K562 (cell line): ENCODE data around the gene RSRP1. TPM values are rescaled to one million over a fixed set of nuclear protein-coding genes. Genes with fewer than 3 reads are reported as not detected.
A peak's percentile ranks its signal among the peaks of the same experiment; 100 is the strongest.

Experiments
- BCL6 ChIP-seq: fragments of 250-450 bp; sonication (Bioruptor Pico); IDR thresholded peaks from 2 replicates; pipeline ENCODE4 v1.4.0; 2020
- CGGBP1 ChIP-seq: fragments of 250-450 bp; sonication (Bioruptor Pico); IDR thresholded peaks from 2 replicates; pipeline ENCODE4 v1.9.0; 2021; ENCODE audit warnings: mild to moderate bottlenecking
- CREBBP ChIP-seq: IDR thresholded peaks from one replicate; pipeline ENCODE4 v1.6.1; 2012; ENCODE audit warnings: low read depth, mild to moderate bottlenecking, control low read depth, inconsistent platforms, low read length
- CREM ChIP-seq: IDR thresholded peaks from 2 replicates; pipeline ENCODE4 v1.6.1; 2014; ENCODE audit warnings: antibody characterized with exemption, low read depth
- ESRRA ChIP-seq: fragments of 450-650 bp; IDR thresholded peaks from 2 replicates; pipeline ENCODE4 v1.6.1; 2014; ENCODE audit warnings: low read depth, mild to moderate bottlenecking, moderate library complexity, borderline replicate concordance
- HEY1 ChIP-seq: fragments of 250-450 bp; sonication (Bioruptor Pico); IDR thresholded peaks from 2 replicates; pipeline ENCODE4 v1.5.0; 2020; ENCODE audit warnings: mild to moderate bottlenecking, moderate library complexity, borderline replicate concordance
- HLTF ChIP-seq: fragments of 450-650 bp; IDR thresholded peaks from 2 replicates; pipeline ENCODE4 v1.6.1; 2016
- HNRNPK ChIP-seq: fragments of 200-400 bp; formaldehyde crosslinking; IDR thresholded peaks from one replicate; pipeline ENCODE4 v1.6.1; 2018; ENCODE audit warnings: mild to moderate bottlenecking, low read depth, low read length; ENCODE audit not compliant: poor library complexity, severe bottlenecking
- KHSRP ChIP-seq: fragments of 450-650 bp; IDR thresholded peaks from 2 replicates; pipeline ENCODE4 v1.6.1; 2017
- MED1 ChIP-seq: sonication (generic); formaldehyde crosslinking; IDR thresholded peaks from 2 replicates; pipeline ENCODE4 v1.8.1; 2023; ENCODE audit warnings: missing genetic modification reagents, borderline replicate concordance
- MLX ChIP-seq, 2 experiments: fragments of 450-650 bp in 1 of 2; sonication (generic) in 1 of 2; formaldehyde crosslinking; conservative IDR thresholded peaks; 2 replicates each; pipeline versions ENCODE4 v1.4.0 to v1.8.1; 2020 to 2022; ENCODE audit warnings: mild to moderate bottlenecking in 1 of 2, missing genetic modification reagents in 1 of 2
- MTA1 ChIP-seq: fragments of 450-650 bp; IDR thresholded peaks from 2 replicates; pipeline ENCODE4 v1.6.1; 2017; ENCODE audit warnings: borderline replicate concordance
- PCBP2 ChIP-seq: fragments of 200-400 bp; formaldehyde crosslinking; IDR thresholded peaks from 2 replicates; pipeline ENCODE4 v1.6.1; 2018; ENCODE audit warnings: low read length, low read depth, mild to moderate bottlenecking, moderate library complexity; ENCODE audit not compliant: poor library complexity, severe bottlenecking
- POLR3G ChIP-seq: IDR thresholded peaks from 2 replicates; pipeline ENCODE4 v1.6.1; 2011; ENCODE audit not compliant: insufficient read length, insufficient replicate concordance; ENCODE audit errors: extremely low read depth
- RFX7 ChIP-seq: fragments of 250-450 bp; sonication (Bioruptor Pico); IDR thresholded peaks from 2 replicates; pipeline ENCODE4 v1.5.1; 2021; ENCODE audit warnings: mild to moderate bottlenecking
- SREBF2 ChIP-seq: sonication (generic); formaldehyde crosslinking; IDR thresholded peaks from 2 replicates; pipeline ENCODE4 v1.4.0; 2020; ENCODE audit warnings: mild to moderate bottlenecking, missing genetic modification reagents
- SRSF1 ChIP-seq: fragments of 200-400 bp; formaldehyde crosslinking; IDR thresholded peaks from 2 replicates; pipeline ENCODE4 v1.6.1; 2017; ENCODE audit warnings: mild to moderate bottlenecking, low read depth, low read length, moderate library complexity
- TAF9B ChIP-seq: fragments of 450-650 bp; IDR thresholded peaks from 2 replicates; pipeline ENCODE4 v1.6.1; 2018; ENCODE audit warnings: mild to moderate bottlenecking; ENCODE audit not compliant: partially characterized antibody
- TCFL5 ChIP-seq: fragments of 250-450 bp; sonication (Bioruptor Pico); conservative IDR thresholded peaks from 2 replicates; pipeline ENCODE4 v1.6.1; 2021; ENCODE audit warnings: mild to moderate bottlenecking, moderate library complexity, matching md5 sums
- TRIM24 ChIP-seq, 2 experiments: fragments of 450-650 bp; IDR thresholded peaks; 2 replicates each; pipeline ENCODE4 v1.6.1; 2016
- ZNF143 ChIP-seq: sonication (generic); formaldehyde crosslinking; IDR thresholded peaks from 2 replicates; pipeline ENCODE4 v1.9.0; 2022; ENCODE audit warnings: mild to moderate bottlenecking, missing genetic modification reagents
- ZNF165 ChIP-seq: fragments of 250-450 bp; sonication (Bioruptor Pico); IDR thresholded peaks from 2 replicates; pipeline ENCODE4 v1.4.0; 2020; ENCODE audit warnings: borderline replicate concordance
- ZNF324 ChIP-seq: fragments of 250-450 bp; sonication (Bioruptor Pico); IDR thresholded peaks from 2 replicates; pipeline ENCODE4 v1.4.0; 2020; ENCODE audit warnings: mild to moderate bottlenecking
- ZNF445 ChIP-seq: fragments of 250-450 bp; sonication (Bioruptor Pico); IDR thresholded peaks from 2 replicates; pipeline ENCODE4 v1.4.0; 2020; ENCODE audit warnings: low read depth, mild to moderate bottlenecking, moderate library complexity
- ZNF507 ChIP-seq: conservative IDR thresholded peaks from 2 replicates; pipeline ENCODE4 v1.6.1; 2017; ENCODE audit warnings: missing genetic modification characterization, missing compliant biosample characterization
- ZNF586 ChIP-seq: fragments of 450-650 bp; formaldehyde crosslinking; conservative IDR thresholded peaks from 2 replicates; pipeline ENCODE4 v1.4.0; 2020; ENCODE audit warnings: mild to moderate bottlenecking, moderate library complexity
- polyA plus RNA-seq, 8 experiments: library from polyadenylated mRNA; depleted of rRNA in 4 of 8; stranded (reverse) in 5 of 8; unstranded in 3 of 8; fragments of >200 nt; fragmentation: Nextera tagmentation in 2 of 8; fragmentation: Illumina TruSeq in 1 of 8; extraction: Ambion mirVana in 2 of 8; extraction: Trizol in 1 of 8; gene quantifications; 2 replicates each; pipeline versions ENCODE4 v1.2.1 to v1.2.3, GENCODE V29; 2011 to 2014; ENCODE audit warnings: inconsistent platforms in 1 of 8, missing spikeins in 1 of 8
- total RNA-seq, 7 experiments: library from RNA; depleted of rRNA in 6 of 7; stranded (reverse); fragments of >200 nt in 6 of 7; fragmentation: Illumina TruSeq in 2 of 7; extraction: Trizol in 2 of 7; gene quantifications; 2 replicates each; pipeline versions ENCODE4 v1.2.1 to v1.2.3, GENCODE V29; 2011 to 2021; ENCODE audit warnings: low replicate concordance in 1 of 7
- TF ChIP-seq, protein P1 (sequence below): sonication (generic); formaldehyde crosslinking; IDR thresholded peaks from 2 replicates; pipeline ENCODE4 v1.9.0; 2022; ENCODE audit warnings: mild to moderate bottlenecking, missing genetic modification reagents
- TF ChIP-seq, protein P2 (sequence below), 2 experiments: fragments of 250-450 bp in 1 of 2; fragments of 450-650 bp in 1 of 2; sonication (Bioruptor Pico) in 1 of 2; IDR thresholded peaks; 2 replicates each; pipeline versions ENCODE4 v1.6.1 to v1.8.0; 2016 to 2021; ENCODE audit warnings: mild to moderate bottlenecking in 2 of 2, moderate library complexity in 2 of 2, missing compliant biosample characterization in 1 of 2, missing genetic modification characterization in 1 of 2

RSRP1 gene
- total and polyA plus RNA-seq, 9 of the 15 experiments (the other 6 are each of a cell fraction or from before 2014, with no cell fraction given) = 27.2 to 283 (median 146) TPM

- TF ChIP-seq, protein P1, sequence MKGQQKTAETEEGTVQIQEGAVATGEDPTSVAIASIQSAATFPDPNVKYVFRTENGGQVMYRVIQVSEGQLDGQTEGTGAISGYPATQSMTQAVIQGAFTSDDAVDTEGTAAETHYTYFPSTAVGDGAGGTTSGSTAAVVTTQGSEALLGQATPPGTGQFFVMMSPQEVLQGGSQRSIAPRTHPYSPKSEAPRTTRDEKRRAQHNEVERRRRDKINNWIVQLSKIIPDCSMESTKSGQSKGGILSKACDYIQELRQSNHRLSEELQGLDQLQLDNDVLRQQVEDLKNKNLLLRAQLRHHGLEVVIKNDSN (CRISPR knock-in tag) = peak; percentile 68
- TF ChIP-seq ZNF507 (no peak), ESRRA (no peak; the same call in 1 of the 2 replicates), ZNF324 (CRISPR knock-in tag) (no peak; the same call in 1 of the 2 replicates), RFX7 (peak; percentile 45; the same call in 1 of the 2 replicates), ZNF143 (CRISPR knock-in tag) (no peak; the same call in 1 of the 2 replicates), ZNF586 (0 out of 2 replicates have a peak, but pooled peaks have one; percentile 14), KHSRP (no peak), BCL6 (peak; percentile 35; the same call in 1 of the 2 replicates), TRIM24 (IDR thresholded peaks at IDR 0.05) (no peak), TAF9B (peak; percentile 88), HEY1 (CRISPR knock-in tag) (no peak), TCFL5 (CRISPR knock-in tag) (no peak), CGGBP1 (CRISPR knock-in tag) (no peak), HLTF (peak; percentile 42; the same call in 1 of the 2 replicates), ZNF165 (CRISPR knock-in tag) (no peak), PCBP2 (no peak), ZNF445 (CRISPR knock-in tag) (no peak; the same call in 1 of the 2 replicates), POLR3G (no peak), MED1 (no peak), SREBF2 (CRISPR knock-in tag) (no peak), SRSF1 (no peak), CREM (peak; percentile 77), MLX (CRISPR knock-in tag; conservative IDR thresholded peaks at IDR 0.05) (no peak), HNRNPK (no peak), CREBBP (no peak), MTA1 (no peak; the same call in 1 of the 2 replicates)
- TF ChIP-seq, protein P2, sequence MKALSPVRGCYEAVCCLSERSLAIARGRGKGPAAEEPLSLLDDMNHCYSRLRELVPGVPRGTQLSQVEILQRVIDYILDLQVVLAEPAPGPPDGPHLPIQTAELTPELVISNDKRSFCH (CRISPR knock-in tag; IDR thresholded peaks at IDR 0.05) = peak; percentile 68; the same call in 1 of the 2 replicates
- TF ChIP-seq, protein P2 (tag; IDR thresholded peaks at IDR 0.05) = peak; percentile 96; the same call in 1 of the 2 replicates
Measured at GRCh38 chr1:25232027-25232865, 15.0 kb downstream of the RSRP1 start, which contains the start of gene SYF2 (continued).
